ENCODE results near the gene AFF1. TPM values are rescaled to one million over a fixed set of nuclear protein-coding genes. Genes with fewer than 3 reads are reported as not detected.
"Not testable (repeated sequence)": the region's sequence is repeated elsewhere in the genome, so short reads cannot be mapped to it uniquely, and the experiment has no call there.

The AFF1 gene
- total RNA-seq, 1 donor from 2014 or later = 34.1 TPM

DNA sequence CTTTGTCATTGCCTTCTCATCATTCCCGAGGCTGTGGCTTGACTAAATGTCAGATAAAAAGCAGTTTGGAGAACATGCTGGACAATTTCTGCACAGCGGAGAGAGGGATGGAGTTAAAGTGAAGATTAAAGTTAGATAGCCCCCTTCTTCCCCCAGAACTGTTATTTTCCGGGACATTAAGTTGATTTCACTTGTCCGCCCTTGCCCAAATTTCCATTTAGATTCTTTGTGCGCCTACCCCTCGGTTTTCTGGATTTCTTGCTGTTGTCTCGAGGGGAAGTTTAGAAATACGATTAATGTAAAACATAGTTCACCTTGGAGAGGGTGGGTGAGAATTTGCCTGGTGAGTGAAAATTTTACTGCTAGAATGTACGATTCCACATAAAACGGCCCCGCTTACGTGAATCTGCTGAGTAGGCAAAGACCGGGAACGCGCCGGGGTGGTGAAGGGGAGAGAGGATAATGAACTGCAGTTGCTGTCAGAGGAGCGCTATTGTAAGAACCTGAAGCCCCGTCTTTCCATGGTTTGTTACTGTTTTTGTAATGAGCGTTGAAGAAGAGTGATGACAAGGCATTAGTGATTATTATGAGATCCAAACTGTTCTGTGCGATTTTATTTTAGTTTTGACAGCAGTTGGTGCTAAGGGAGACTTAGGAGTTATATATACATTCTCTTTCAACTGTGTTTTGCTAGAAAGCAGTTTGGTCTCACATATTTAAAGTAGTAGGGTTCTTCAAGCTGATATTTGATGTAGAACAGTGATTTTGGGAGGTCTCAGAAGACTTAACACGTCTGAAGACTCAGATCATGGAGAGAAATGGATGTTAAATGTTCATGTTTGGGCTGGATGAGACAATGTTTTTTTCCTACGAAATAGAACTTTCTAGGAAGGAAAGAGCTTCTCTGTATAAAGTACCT, 73.0 kb downstream of the AFF1 start:
- TF ChIP-seq, protein P1, sequence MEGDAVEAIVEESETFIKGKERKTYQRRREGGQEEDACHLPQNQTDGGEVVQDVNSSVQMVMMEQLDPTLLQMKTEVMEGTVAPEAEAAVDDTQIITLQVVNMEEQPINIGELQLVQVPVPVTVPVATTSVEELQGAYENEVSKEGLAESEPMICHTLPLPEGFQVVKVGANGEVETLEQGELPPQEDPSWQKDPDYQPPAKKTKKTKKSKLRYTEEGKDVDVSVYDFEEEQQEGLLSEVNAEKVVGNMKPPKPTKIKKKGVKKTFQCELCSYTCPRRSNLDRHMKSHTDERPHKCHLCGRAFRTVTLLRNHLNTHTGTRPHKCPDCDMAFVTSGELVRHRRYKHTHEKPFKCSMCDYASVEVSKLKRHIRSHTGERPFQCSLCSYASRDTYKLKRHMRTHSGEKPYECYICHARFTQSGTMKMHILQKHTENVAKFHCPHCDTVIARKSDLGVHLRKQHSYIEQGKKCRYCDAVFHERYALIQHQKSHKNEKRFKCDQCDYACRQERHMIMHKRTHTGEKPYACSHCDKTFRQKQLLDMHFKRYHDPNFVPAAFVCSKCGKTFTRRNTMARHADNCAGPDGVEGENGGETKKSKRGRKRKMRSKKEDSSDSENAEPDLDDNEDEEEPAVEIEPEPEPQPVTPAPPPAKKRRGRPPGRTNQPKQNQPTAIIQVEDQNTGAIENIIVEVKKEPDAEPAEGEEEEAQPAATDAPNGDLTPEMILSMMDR (conservative IDR thresholded peaks at IDR 0.05) = no peak
- Mint-ChIP-seq H3K9me3 (no peaks in the 10 kb centered on the region), H3K4me1 (peaks cover 58% of the 10 kb centered on the region), H3K4me3 (peak overlapping the region; percentile 97), H3K27me3 (ENCODE audit: low read depth) (no peaks in the 10 kb centered on the region), H3K36me3 (ENCODE audit: low read depth) (no peaks in the 10 kb centered on the region), H3K27ac (ENCODE audit: unreplicated experiment) (peak overlapping the region; percentile 96)
- peak; percentile 41 for DNase-seq (ENCODE audit: low read depth, low spot score)

- H3K36me3 Mint-ChIP-seq (ENCODE audit: low read depth) = no peaks in the 10 kb centered on the region
- no peak for DNase-seq (ENCODE audit: low read depth, low spot score)
- H3K4me1 Mint-ChIP-seq = peaks cover 62% of the 10 kb centered on the region
- no peak overlapping the region for H3K27ac Mint-ChIP-seq (ENCODE audit: unreplicated experiment)
- peak overlapping the region; percentile 64 for H3K4me3 Mint-ChIP-seq
- no peaks in the 10 kb centered on the region for H3K9me3 Mint-ChIP-seq
- no peaks in the 10 kb centered on the region for H3K27me3 Mint-ChIP-seq (ENCODE audit: low read depth)
- TF ChIP-seq, protein P1 (conservative IDR thresholded peaks at IDR 0.05) = no peak
These were observed 74.4 kb downstream of the AFF1 start for GRCh38 chr4:87009095-87009648.

GRCh38 chr4:87010192-87010591, 75.4 kb downstream of the AFF1 start:
- DNase-seq (ENCODE audit: low read depth, low spot score) = no peak
- H3K36me3 Mint-ChIP-seq (ENCODE audit: low read depth) = no peaks in the 10 kb centered on the region

GRCh38 chr4:87011340-87012034, 76.7 kb downstream of the AFF1 start:
- DNase-seq (ENCODE audit: low read depth, low spot score) = no peak
- H3K9me3 Mint-ChIP-seq = no peaks in the 10 kb centered on the region
- H3K4me1 Mint-ChIP-seq = peaks cover 59% of the 10 kb centered on the region
- peak overlapping the region; percentile 48 for H3K4me3 Mint-ChIP-seq
- TF ChIP-seq, protein P1 (conservative IDR thresholded peaks at IDR 0.05) = no peak
- H3K27ac Mint-ChIP-seq (ENCODE audit: unreplicated experiment) = no peak overlapping the region
- H3K27me3 Mint-ChIP-seq (ENCODE audit: low read depth) = no peaks in the 10 kb centered on the region
- H3K36me3 Mint-ChIP-seq (ENCODE audit: low read depth) = no peaks in the 10 kb centered on the region

More at GRCh38 chr4:87010192-87010591, 75.4 kb downstream of the AFF1 start:
- Mint-ChIP-seq H3K4me1 (peaks cover 67% of the 10 kb centered on the region), H3K27me3 (ENCODE audit: low read depth) (no peaks in the 10 kb centered on the region), H3K4me3 (peak overlapping the region; percentile 52), H3K9me3 (no peaks in the 10 kb centered on the region), H3K27ac (ENCODE audit: unreplicated experiment) (no peak overlapping the region)
- TF ChIP-seq, protein P1 (conservative IDR thresholded peaks at IDR 0.05) = no peak

- no peaks in the 10 kb centered on the region for H3K27me3 Mint-ChIP-seq (ENCODE audit: low read depth)
- no peaks in the 10 kb centered on the region for H3K9me3 Mint-ChIP-seq
- H3K4me3 Mint-ChIP-seq = no peak overlapping the region
- H3K36me3 Mint-ChIP-seq (ENCODE audit: low read depth) = no peaks in the 10 kb centered on the region
- TF ChIP-seq, protein P1 (conservative IDR thresholded peaks at IDR 0.05) = no peak
- no peak overlapping the region for H3K27ac Mint-ChIP-seq (ENCODE audit: unreplicated experiment)
- no peak for DNase-seq (ENCODE audit: low read depth, low spot score)
- peaks cover 62% of the 10 kb centered on the region for H3K4me1 Mint-ChIP-seq
These were observed 77.6 kb downstream of the AFF1 start for GRCh38 chr4:87012265-87012953.

GRCh38 chr4:87012954-87013308, 78.1 kb downstream of the AFF1 start:
- H3K9me3 Mint-ChIP-seq; H3K27ac Mint-ChIP-seq (ENCODE audit: unreplicated experiment); H3K27me3 Mint-ChIP-seq (ENCODE audit: low read depth); H3K36me3 Mint-ChIP-seq (ENCODE audit: low read depth); DNase-seq (ENCODE audit: low read depth, low spot score); H3K4me3 Mint-ChIP-seq: not testable (repeated sequence)
- H3K4me1 Mint-ChIP-seq = peaks cover 61% of the 10 kb centered on the region
